NCI-H82 treated with DMSO at 0.1 percent for 48 hours (cell line): ENCODE results near the gene PRKAR2B.
"Not testable (repeated sequence)": the region's sequence is repeated elsewhere in the genome, so short reads cannot be mapped to it uniquely, and the experiment has no call there.

Experiments used
- DNase-seq: peaks from one replicate; lab custom pipeline; 2025; ENCODE audit not compliant: unreplicated experiment; lab: John Stamatoyannopoulos, UW

Gene PRKAR2B

GRCh38 chr7:107047902-107048782, 3.6 kb downstream of the PRKAR2B start:
- no peak for DNase-seq

GRCh38 chr7:107048783-107049418, 4.4 kb downstream of the PRKAR2B start:
- DNase-seq = no peak

DNA sequence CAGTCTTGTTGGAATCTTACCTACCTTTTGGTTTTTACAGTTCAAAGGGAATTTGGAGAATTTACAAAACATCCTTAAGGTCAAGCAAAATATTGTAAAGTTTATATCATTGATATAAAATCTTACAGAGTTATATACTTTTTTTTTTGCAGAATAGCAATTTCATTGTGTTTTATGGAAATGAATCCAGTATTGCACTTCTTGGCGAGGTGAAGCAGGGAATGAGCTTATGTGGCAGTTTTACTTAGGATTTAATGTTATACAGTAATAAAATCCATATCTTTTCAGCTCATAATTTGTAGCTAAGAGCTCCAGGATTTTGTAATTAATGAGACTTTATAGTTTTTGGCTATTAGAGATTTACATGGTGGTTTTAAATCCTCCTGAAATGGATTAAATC, 5.0 kb downstream of the PRKAR2B start:
- no peak for DNase-seq

DNA sequence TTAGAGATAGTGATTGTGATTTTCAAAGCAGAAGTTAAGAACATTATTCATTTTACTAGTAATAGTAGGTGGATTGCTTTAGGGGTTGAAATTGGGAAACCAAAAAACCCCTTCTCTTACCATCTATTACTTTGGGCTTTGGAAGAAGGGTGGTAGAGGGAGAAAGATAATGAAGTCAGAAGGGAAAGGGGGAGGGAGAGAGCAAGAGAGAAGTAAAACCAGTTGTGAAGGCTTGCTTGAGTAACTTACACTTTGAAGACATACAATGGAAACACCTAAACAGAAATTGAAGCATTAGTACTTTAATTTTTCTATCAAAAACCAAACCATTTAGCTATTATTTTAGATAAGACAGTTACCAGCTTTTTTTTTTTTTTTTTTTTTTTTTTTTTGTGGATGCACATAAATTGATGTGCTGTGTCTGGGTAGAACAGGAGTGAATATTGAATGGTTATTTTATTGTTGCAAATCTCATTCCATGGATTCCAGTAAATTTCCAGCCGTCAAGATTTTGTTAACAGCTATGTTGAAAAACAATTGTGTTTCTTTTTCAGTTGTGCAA, 5.5 kb downstream of the PRKAR2B start:
- DNase-seq = no peak

DNA sequence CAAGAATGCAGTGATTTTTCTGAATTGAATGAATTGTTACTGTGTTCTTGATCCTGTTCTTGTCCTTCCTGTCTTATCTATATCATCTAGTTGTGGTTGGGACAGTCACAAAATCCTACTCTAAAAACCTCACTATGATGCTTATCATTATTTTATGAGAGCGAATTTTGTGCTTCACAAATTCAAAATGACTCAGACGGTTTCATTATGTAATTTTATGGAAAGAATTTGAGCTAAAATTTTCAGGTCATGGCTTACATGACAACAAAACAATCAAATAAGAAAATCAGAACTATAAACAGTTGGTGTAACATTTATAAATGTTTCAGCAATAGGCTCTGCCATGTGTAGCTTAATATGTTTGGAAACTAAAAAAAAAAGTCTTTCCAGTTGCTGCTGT, 6.9 kb downstream of the PRKAR2B start:
- DNase-seq = no peak

DNA sequence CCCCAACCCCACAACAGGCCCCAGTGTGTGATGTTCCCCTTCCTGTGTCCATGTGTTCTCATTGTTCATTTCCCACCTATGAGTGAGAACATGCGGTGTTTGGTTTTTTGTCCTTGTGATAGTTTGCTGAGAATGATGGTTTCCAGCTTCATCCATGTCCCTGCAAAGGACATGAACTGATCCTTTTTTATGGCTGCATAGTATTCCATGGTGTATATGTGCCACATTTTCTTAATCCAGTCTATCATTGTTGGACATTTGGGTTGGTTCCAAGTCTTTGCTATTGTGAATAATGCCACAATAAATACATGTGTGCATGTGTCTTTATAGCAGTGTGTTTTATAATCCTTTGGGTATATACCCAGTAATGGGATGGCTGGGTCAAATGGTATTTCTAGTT, 10.5 kb downstream of the PRKAR2B start:
- DNase-seq = not testable (repeated sequence)

DNA sequence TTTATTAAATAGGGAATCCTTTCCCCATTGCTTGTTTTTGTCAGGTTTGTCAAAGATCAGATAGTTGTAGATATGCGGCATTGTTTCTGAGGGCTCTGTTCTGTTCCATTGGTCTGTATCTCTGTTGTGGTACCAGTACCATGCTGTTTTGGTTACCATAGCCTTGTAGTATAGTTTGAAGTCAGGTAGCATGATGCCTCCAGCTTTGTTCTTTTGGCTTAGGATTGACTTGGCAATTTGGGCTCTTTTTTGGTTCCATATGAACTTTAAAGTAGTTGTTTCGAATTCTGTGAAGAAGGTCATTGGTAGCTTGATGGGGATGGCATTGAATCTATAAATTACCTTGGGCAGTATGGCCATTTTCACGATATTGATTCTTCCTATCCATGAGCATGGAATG, 11.6 kb downstream of the PRKAR2B start:
- DNase-seq = not testable (repeated sequence)

- no peak for DNase-seq
Measured at GRCh38 chr7:107056728-107057473, 12.4 kb downstream of the PRKAR2B start.

DNA sequence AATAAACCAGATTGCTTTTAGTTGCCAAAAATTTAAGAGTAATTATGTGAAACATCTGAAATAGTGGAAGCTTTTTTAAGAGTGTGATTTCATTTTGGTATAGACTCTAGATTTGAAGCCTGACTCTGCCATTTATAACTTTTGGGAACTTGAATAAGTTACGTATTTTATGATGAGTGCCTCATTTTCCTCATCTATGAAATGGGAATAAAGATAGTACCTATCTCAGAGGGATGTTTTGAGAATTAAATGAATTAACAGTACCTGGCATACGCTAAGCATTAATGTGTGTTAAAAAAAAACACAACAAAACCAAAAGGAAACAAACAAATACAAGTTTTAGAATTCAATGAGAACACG, 12.9 kb downstream of the PRKAR2B start:
- DNase-seq = no peak

DNA sequence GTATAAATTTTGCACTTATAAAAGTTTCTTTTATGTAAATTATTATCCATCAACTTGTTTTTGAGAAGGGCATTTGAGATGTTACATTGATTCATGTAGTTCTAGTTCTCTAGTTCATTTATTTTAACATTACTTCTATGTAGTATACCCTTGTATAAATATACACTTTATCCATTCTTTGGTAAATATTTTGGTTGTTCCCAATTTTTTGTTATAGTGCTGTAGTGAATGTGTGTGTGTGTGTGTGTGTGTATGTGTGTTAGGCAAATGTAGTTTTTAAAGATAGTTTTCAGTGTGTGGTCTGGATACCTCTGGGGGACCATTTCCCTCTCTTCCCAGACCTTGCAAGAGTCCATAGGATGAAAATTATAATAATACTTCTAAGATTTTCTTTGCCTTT, 15.0 kb downstream of the PRKAR2B start:
- no peak for DNase-seq

GRCh38 chr7:107063245-107064120, 19.0 kb downstream of the PRKAR2B start:
- no peak for DNase-seq

- DNase-seq = no peak
Measured at GRCh38 chr7:107064255-107064654, 19.8 kb downstream of the PRKAR2B start.

GRCh38 chr7:107065929-107066247, 21.4 kb downstream of the PRKAR2B start:
- no peak for DNase-seq

- DNase-seq = no peak
Measured at GRCh38 chr7:107068156-107068555, 23.7 kb downstream of the PRKAR2B start.

DNA sequence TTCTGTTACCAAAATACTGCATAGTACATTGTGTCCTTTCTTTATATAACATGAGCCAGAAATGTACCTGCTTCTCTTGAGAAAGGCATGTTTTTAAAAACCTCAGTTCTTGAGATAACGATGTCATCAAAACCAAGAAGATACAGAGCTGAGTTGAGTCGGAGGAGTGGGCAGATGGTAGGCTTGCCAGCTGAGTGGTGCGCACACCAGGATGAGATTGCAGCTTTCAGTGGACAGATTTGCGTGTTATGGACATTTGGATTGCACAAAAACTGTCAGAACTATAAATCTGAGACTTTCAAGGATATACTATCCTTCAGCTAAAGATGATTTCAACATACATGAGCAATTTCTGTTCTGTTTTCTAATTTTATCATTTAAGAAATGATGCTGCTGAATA, 25.0 kb downstream of the PRKAR2B start:
- DNase-seq = no peak

DNA sequence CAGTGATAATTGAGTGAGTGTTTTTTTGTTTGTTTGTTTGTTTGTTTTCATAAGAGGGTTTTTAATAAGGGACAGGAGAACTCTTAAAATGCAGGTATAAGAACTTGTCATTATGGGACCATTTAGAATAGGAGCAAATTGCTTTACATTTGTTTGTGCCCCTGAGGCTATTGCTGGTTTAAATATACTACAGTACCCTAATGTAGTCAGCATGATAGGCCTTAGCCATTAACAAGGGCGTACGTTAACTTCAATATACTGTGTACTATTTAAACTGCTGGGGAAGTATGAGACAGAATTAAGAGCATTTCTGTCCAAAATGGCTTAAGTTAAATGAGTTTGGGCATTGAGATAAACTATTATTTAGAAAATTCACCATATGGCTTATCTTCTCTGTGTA, 26.2 kb downstream of the PRKAR2B start:
- DNase-seq = no peak

- no peak for DNase-seq
Measured at GRCh38 chr7:107071129-107071528, 26.6 kb downstream of the PRKAR2B start.

GRCh38 chr7:107072133-107072532, 27.6 kb downstream of the PRKAR2B start:
- no peak for DNase-seq

DNA sequence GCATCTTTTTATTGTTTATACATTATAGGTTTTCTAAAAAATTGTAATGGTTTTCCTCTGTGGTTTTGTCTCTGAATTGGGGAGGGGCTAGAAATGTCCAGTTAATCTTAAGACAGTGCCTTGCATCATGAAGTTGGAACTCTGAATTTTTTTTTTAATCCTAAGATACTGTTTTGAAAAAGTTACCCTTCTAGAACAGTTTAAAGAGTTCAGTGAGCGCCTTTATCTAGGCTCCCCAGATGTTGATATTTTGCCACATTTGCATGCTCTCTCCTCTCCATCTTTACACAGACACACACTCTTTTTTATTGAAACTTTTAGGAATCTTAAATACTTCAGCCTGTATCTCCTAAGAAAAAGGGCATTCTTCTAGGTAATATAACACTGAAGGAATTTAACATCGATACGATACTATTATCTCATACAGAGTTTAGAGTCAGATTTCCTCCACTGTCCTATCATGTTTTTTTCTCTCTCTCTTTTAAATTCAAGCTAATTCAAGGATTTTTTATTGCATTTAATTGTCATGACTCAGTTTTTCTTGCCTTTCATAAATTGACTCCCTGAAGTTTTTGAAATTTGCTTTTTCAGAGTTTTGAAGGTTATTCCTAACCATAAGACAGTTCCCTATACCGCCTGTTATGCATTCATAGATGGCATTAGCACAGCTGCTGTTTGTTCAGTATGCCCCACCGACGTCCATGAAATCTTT, 31.5 kb downstream of the PRKAR2B start:
- no peak for DNase-seq
